ENCODE data around the gene DUSP8.
"Not testable (repeated sequence)": the region's sequence is repeated elsewhere in the genome, so short reads cannot be mapped to it uniquely, and the experiment has no call there.

- TF ChIP-seq, protein P1, sequence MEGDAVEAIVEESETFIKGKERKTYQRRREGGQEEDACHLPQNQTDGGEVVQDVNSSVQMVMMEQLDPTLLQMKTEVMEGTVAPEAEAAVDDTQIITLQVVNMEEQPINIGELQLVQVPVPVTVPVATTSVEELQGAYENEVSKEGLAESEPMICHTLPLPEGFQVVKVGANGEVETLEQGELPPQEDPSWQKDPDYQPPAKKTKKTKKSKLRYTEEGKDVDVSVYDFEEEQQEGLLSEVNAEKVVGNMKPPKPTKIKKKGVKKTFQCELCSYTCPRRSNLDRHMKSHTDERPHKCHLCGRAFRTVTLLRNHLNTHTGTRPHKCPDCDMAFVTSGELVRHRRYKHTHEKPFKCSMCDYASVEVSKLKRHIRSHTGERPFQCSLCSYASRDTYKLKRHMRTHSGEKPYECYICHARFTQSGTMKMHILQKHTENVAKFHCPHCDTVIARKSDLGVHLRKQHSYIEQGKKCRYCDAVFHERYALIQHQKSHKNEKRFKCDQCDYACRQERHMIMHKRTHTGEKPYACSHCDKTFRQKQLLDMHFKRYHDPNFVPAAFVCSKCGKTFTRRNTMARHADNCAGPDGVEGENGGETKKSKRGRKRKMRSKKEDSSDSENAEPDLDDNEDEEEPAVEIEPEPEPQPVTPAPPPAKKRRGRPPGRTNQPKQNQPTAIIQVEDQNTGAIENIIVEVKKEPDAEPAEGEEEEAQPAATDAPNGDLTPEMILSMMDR (IDR thresholded peaks at IDR 0.05) = not testable (repeated sequence)
- not testable (repeated sequence) for TF ChIP-seq POLR2AphosphoS5, POLR2A, EP300 (IDR thresholded peaks at IDR 0.05)
Measured at GRCh38 chr11:1575756-1576155, 3.7 kb upstream of the DUSP8 start.

Measured in sigmoid colon (tissue), 4 donors.